IMR-90 (cell line): ENCODE measurements around the gene PLA2G2F. TPM values are rescaled to one million over a fixed set of nuclear protein-coding genes. Genes with fewer than 3 reads are reported as not detected.

Experiments
- ATAC-seq: fragments of 200-7000 bp; cut with Tn5 transposase; 2 replicates; pipeline ENCODE4 v1.9.1; 2020; ENCODE audit warnings: low read depth, mild to moderate bottlenecking, moderate library complexity
- BruUV-seq: library from RNA; stranded (reverse); fragments of 400-500 nt; replicated peaks from 2 replicates; lab custom pipeline; 2021; lab: Mats Ljungman, UMichigan
- CTCF ChIA-PET: fragments of 300-600 bp; formaldehyde crosslinking; extraction: SDS; loops from one replicate; lab custom pipeline; 2021; ENCODE audit warnings: antibody characterized with exemption; lab: Yijun Ruan, JAX
- POLR2A ChIA-PET: fragments of 300-600 bp; sonication (Branson Sonifier 250); formaldehyde crosslinking; loops from one replicate; lab custom pipeline; 2022; ENCODE audit warnings: antibody characterized with exemption; ENCODE audit not compliant: unreplicated experiment; lab: Charles Lee
- DNase-seq: peaks from one replicate; pipeline ENCODE4 v3.0.0; 2013
- H2AFZ ChIP-seq: replicated peaks from 2 replicates; pipeline ENCODE3; 2013; ENCODE audit warnings: low read length, mild to moderate bottlenecking; ENCODE audit not compliant: poor library complexity
- H2AK5ac ChIP-seq: 2 replicates; pipeline ENCODE4 v1.6.1; 2013; ENCODE audit warnings: low read depth, low read length, inconsistent platforms
- H2AK9ac ChIP-seq: replicated peaks from 2 replicates; pipeline ENCODE3; 2013; ENCODE audit warnings: mild to moderate bottlenecking, low read depth, low read length, moderate library complexity; ENCODE audit not compliant: poor library complexity
- H2BK120ac ChIP-seq: 2 replicates; pipeline ENCODE4 v1.6.1; 2013; ENCODE audit warnings: low read depth, low read length, inconsistent platforms
- H2BK15ac ChIP-seq: 3 replicates; pipeline ENCODE4 v1.6.1; 2013; ENCODE audit warnings: low read depth, low read length, inconsistent platforms
- H2BK20ac ChIP-seq: 2 replicates; pipeline ENCODE4 v1.6.1; 2013; ENCODE audit warnings: low read depth, mild to moderate bottlenecking, inconsistent platforms, low read length, moderate library complexity
- H2BK5ac ChIP-seq: 2 replicates; pipeline ENCODE4 v1.6.1; 2013; ENCODE audit warnings: mild to moderate bottlenecking, low read depth, low read length, inconsistent platforms; ENCODE audit not compliant: poor library complexity, severe bottlenecking
- H3K14ac ChIP-seq: replicated peaks from 2 replicates; pipeline ENCODE4 v1.6.1; 2013; ENCODE audit warnings: low read depth, low read length, inconsistent platforms
- H3K18ac ChIP-seq: 2 replicates; pipeline ENCODE4 v1.6.1; 2013; ENCODE audit warnings: low read depth, low read length, control low read depth
- H3K23ac ChIP-seq: 2 replicates; pipeline ENCODE4 v1.6.1; 2013; ENCODE audit warnings: low read depth, low read length, inconsistent platforms
- H3K27ac ChIP-seq: 2 replicates; pipeline ENCODE4 v1.5.1; 2013; ENCODE audit warnings: mild to moderate bottlenecking, control low read depth, low read length; ENCODE audit not compliant: insufficient read depth
- H3K27me3 ChIP-seq: 2 replicates; pipeline ENCODE4 v1.6.1; 2013; ENCODE audit warnings: low read length; ENCODE audit not compliant: control insufficient read depth, insufficient read depth
- H3K36me3 ChIP-seq: 2 replicates; pipeline ENCODE4 v1.6.1; 2013; ENCODE audit warnings: low read length, mixed read lengths; ENCODE audit not compliant: control insufficient read depth, insufficient read depth
- H3K4ac ChIP-seq: 2 replicates; pipeline ENCODE4 v1.6.1; 2013; ENCODE audit warnings: low read depth, low read length, inconsistent platforms
- H3K4me1 ChIP-seq: 2 replicates; pipeline ENCODE4 v1.6.1; 2013; ENCODE audit warnings: low read length, mixed read lengths; ENCODE audit not compliant: control insufficient read depth, insufficient read depth
- H3K4me2 ChIP-seq: 2 replicates; pipeline ENCODE4 v1.6.1; 2013; ENCODE audit warnings: low read depth, mild to moderate bottlenecking, control low read depth, low read length, moderate library complexity
- H3K4me3 ChIP-seq: 2 replicates; pipeline ENCODE4 v1.5.1; 2013; ENCODE audit warnings: low read depth, mild to moderate bottlenecking, control low read depth, low read length, moderate library complexity; ENCODE audit not compliant: insufficient read depth
- H3K56ac ChIP-seq: 2 replicates; pipeline ENCODE4 v1.6.1; 2013; ENCODE audit warnings: low read length, inconsistent platforms; ENCODE audit not compliant: insufficient read depth; ENCODE audit errors: extremely low read depth
- H3K79me1 ChIP-seq, 2 experiments: 2 replicates each; pipeline ENCODE4 v1.6.1; 2013; ENCODE audit warnings: low read length in 2 of 2, inconsistent platforms in 1 of 2, low read depth in 1 of 2
- H3K9ac ChIP-seq: 2 replicates; pipeline ENCODE4 v1.6.1; 2013; ENCODE audit warnings: low read depth, low read length, control low read depth
- H3K9me1 ChIP-seq: 2 replicates; pipeline ENCODE4 v1.6.1; 2013; ENCODE audit warnings: low read length, inconsistent platforms; ENCODE audit not compliant: insufficient read depth
- H3K9me3 ChIP-seq: 2 replicates; pipeline ENCODE4 v1.6.1; 2013; ENCODE audit warnings: low read length; ENCODE audit not compliant: control insufficient read depth, insufficient read depth
- H4K20me1 ChIP-seq: 2 replicates; pipeline ENCODE4 v1.6.1; 2013; ENCODE audit warnings: low read length, inconsistent platforms; ENCODE audit not compliant: insufficient read depth
- H4K5ac ChIP-seq: 2 replicates; pipeline ENCODE4 v1.6.1; 2013; ENCODE audit warnings: mild to moderate bottlenecking, low read depth, low read length, control low read depth
- H4K8ac ChIP-seq, 2 experiments: 2 replicates each; pipeline ENCODE4 v1.6.1; 2013; ENCODE audit warnings: low read depth in 2 of 2, low read length in 2 of 2, control low read depth in 1 of 2, inconsistent platforms in 1 of 2
- H4K91ac ChIP-seq: 2 replicates; pipeline ENCODE4 v1.6.1; 2013; ENCODE audit warnings: low read depth, low read length, inconsistent platforms; ENCODE audit not compliant: insufficient read depth
- BHLHE40 ChIP-seq: fragments of 150-350 bp; IDR thresholded peaks from 2 replicates; pipeline ENCODE4 v1.6.1; 2016; ENCODE audit warnings: mild to moderate bottlenecking, low read depth, low read length
- CEBPB ChIP-seq: IDR thresholded peaks from 2 replicates; pipeline ENCODE4 v1.6.1; 2012; ENCODE audit warnings: low read depth, low read length, improper control_type of control experiment
- CHD1 ChIP-seq: IDR thresholded peaks from 2 replicates; pipeline ENCODE4 v1.6.1; 2012; ENCODE audit warnings: low read depth, low read length, improper control_type of control experiment
- FOS ChIP-seq: fragments of 150-350 bp; IDR thresholded peaks from 2 replicates; pipeline ENCODE4 v1.6.1; 2016; ENCODE audit warnings: low read depth, low read length
- MAFK ChIP-seq: IDR thresholded peaks from 2 replicates; pipeline ENCODE4 v1.6.1; 2012; ENCODE audit warnings: low read depth, low read length, improper control_type of control experiment
- MAZ ChIP-seq: IDR thresholded peaks from 2 replicates; pipeline ENCODE4 v1.6.1; 2012; ENCODE audit warnings: low read depth, mild to moderate bottlenecking, low read length, improper control_type of control experiment, moderate library complexity, borderline replicate concordance
- MXI1 ChIP-seq: IDR thresholded peaks from 2 replicates; pipeline ENCODE4 v1.6.1; 2012; ENCODE audit warnings: low read depth, mild to moderate bottlenecking, low read length, moderate library complexity, borderline replicate concordance
- NFE2L2 ChIP-seq: fragments of 150-350 bp; IDR thresholded peaks from 2 replicates; pipeline ENCODE4 v1.6.1; 2016; ENCODE audit warnings: low read depth, mild to moderate bottlenecking, low read length
- POLR2A ChIP-seq: IDR thresholded peaks from 2 replicates; pipeline ENCODE4 v1.6.1; 2012; ENCODE audit warnings: mild to moderate bottlenecking, low read depth, low read length
- RAD21 ChIP-seq: IDR thresholded peaks from 2 replicates; pipeline ENCODE4 v1.6.1; 2012; ENCODE audit warnings: low read length, improper control_type of control experiment
- RCOR1 ChIP-seq: IDR thresholded peaks from 2 replicates; pipeline ENCODE4 v1.6.1; 2012; ENCODE audit warnings: mild to moderate bottlenecking, low read length, improper control_type of control experiment; ENCODE audit not compliant: insufficient replicate concordance
- RFX5 ChIP-seq: IDR thresholded peaks from 2 replicates; pipeline ENCODE4 v1.8.0; 2012; ENCODE audit warnings: low read depth, mild to moderate bottlenecking, low read length, moderate library complexity
- SMC3 ChIP-seq: fragments of 150-350 bp; IDR thresholded peaks from 2 replicates; pipeline ENCODE4 v1.6.1; 2016; ENCODE audit warnings: low read depth, mild to moderate bottlenecking, antibody characterized with exemption, low read length, moderate library complexity
- USF2 ChIP-seq: fragments of 150-350 bp; IDR thresholded peaks from 2 replicates; pipeline ENCODE4 v1.6.1; 2017; ENCODE audit warnings: mild to moderate bottlenecking, antibody characterized with exemption, low read length, low read depth
- dilution Hi-C: fragments of 300-500 bp; cut with HindIII; formaldehyde crosslinking; loops from one replicate; pipeline ENCODE4 v1.14.3; 2018; ENCODE audit warnings: low sequenced_read_pairs; ENCODE audit not compliant: unreplicated experiment
- in situ Hi-C: fragments of 300-500 bp; cut with MboI; formaldehyde crosslinking; loops from 3 replicates; pipeline ENCODE4 v1.14.3; 2019; ENCODE audit warnings: low sequenced_read_pairs, inconsistent platforms, mixed read lengths
- intact Hi-C: fragments of 100-400 bp; cut with micrococcal nuclease; formaldehyde crosslinking; loops from 2 replicates; pipeline ENCODE4 v1.10.0; 2022
- polyA plus RNA-seq, 3 experiments: library from polyadenylated mRNA; depleted of rRNA; stranded (reverse); fragments of >200 nt; gene quantifications; 2 replicates each; pipeline ENCODE4 v1.2.3, GENCODE V29; 2012; ENCODE audit warnings: low replicate concordance in 1 of 3
- total RNA-seq: library from RNA; depleted of rRNA; stranded (reverse); fragments of >200 nt; gene quantifications from 2 replicates; pipeline ENCODE4 v1.2.3, GENCODE V29; 2012
- TF ChIP-seq, protein P1 (sequence below): fragments of 150-350 bp; IDR thresholded peaks from 2 replicates; pipeline ENCODE4 v1.6.1; 2016; ENCODE audit warnings: low read depth, mild to moderate bottlenecking, low read length, moderate library complexity, borderline replicate concordance
- TF ChIP-seq, protein P2 (sequence below): conservative IDR thresholded peaks from 2 replicates; pipeline ENCODE4 v1.5.1; 2012; ENCODE audit warnings: mild to moderate bottlenecking, low read depth, low read length, improper control_type of control experiment

PLA2G2F gene
- total and polyA plus RNA-seq, 2 of the 4 experiments (the other 2 are of a cell fraction), result not detected

GRCh38 chr1:20182415-20182814 is 43.3 kb downstream of the PLA2G2F start:
- CTCF ChIA-PET, result no interaction called here

More at GRCh38 chr1:20182415-20182814, 43.3 kb downstream of the PLA2G2F start:
- no peak overlapping the region for H4K91ac ChIP-seq
- no peak overlapping the region for H2AFZ ChIP-seq
- H3K4me1 ChIP-seq, result no peaks in the 10 kb centered on the region
- H2BK15ac ChIP-seq, result no peak overlapping the region
- no peak overlapping the region for H3K56ac ChIP-seq
- in situ Hi-C loops (no loop called here), intact Hi-C loops (no loop called here), dilution Hi-C loops (no loop called here)
- no peak overlapping the region for H3K27ac ChIP-seq
- H3K9me3 ChIP-seq, result peaks cover 5% of the 10 kb centered on the region; the same call in 1 of the 2 replicates
- POLR2A ChIA-PET, result no interaction called here
- no peaks in the 10 kb centered on the region for H4K20me1 ChIP-seq
- H2BK5ac ChIP-seq, result no peak overlapping the region
- DNase-seq (no peak), ATAC-seq (no peak)
- H3K18ac ChIP-seq, result no peak overlapping the region
- H3K4me3 ChIP-seq, result no peak overlapping the region
- no peak overlapping the region for H3K9ac ChIP-seq
- H3K79me1 ChIP-seq, result no peaks in the 10 kb centered on the region
- no peak overlapping the region for H4K5ac ChIP-seq
- no peak overlapping the region for H2AK9ac ChIP-seq
- BruUV-seq, result no TSS peak
- H3K4me2 ChIP-seq, result no peak overlapping the region
- no peaks in the 10 kb centered on the region for H3K36me3 ChIP-seq
- no peak overlapping the region for H3K4ac ChIP-seq
- TF ChIP-seq POLR2A (no peak), USF2 (no peak), CHD1 (no peak), NFE2L2 (no peak), FOS (no peak), MAZ (no peak), MXI1 (no peak), BHLHE40 (no peak), RFX5 (no peak), CEBPB (no peak), RAD21 (no peak), MAFK (no peak), SMC3 (no peak), RCOR1 (no peak)
- TF ChIP-seq, protein P1, sequence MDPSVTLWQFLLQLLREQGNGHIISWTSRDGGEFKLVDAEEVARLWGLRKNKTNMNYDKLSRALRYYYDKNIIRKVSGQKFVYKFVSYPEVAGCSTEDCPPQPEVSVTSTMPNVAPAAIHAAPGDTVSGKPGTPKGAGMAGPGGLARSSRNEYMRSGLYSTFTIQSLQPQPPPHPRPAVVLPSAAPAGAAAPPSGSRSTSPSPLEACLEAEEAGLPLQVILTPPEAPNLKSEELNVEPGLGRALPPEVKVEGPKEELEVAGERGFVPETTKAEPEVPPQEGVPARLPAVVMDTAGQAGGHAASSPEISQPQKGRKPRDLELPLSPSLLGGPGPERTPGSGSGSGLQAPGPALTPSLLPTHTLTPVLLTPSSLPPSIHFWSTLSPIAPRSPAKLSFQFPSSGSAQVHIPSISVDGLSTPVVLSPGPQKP, result no peak
- TF ChIP-seq, protein P2, sequence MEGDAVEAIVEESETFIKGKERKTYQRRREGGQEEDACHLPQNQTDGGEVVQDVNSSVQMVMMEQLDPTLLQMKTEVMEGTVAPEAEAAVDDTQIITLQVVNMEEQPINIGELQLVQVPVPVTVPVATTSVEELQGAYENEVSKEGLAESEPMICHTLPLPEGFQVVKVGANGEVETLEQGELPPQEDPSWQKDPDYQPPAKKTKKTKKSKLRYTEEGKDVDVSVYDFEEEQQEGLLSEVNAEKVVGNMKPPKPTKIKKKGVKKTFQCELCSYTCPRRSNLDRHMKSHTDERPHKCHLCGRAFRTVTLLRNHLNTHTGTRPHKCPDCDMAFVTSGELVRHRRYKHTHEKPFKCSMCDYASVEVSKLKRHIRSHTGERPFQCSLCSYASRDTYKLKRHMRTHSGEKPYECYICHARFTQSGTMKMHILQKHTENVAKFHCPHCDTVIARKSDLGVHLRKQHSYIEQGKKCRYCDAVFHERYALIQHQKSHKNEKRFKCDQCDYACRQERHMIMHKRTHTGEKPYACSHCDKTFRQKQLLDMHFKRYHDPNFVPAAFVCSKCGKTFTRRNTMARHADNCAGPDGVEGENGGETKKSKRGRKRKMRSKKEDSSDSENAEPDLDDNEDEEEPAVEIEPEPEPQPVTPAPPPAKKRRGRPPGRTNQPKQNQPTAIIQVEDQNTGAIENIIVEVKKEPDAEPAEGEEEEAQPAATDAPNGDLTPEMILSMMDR, result no peak
- peaks cover 42% of the 10 kb centered on the region for H3K27me3 ChIP-seq
- no peak overlapping the region for H2BK120ac ChIP-seq
- no peak overlapping the region for H3K23ac ChIP-seq
- H4K8ac ChIP-seq, result no peak overlapping the region
- H2BK20ac ChIP-seq, result no peak overlapping the region
- no peaks in the 10 kb centered on the region for H3K9me1 ChIP-seq
- no peak overlapping the region for H3K14ac ChIP-seq
- H2AK5ac ChIP-seq, result no peak overlapping the region
